Gastroesophageal sphincter (tissue), 3 donors: ENCODE data around the gene TMEM255A.

ENCODE experiments used
- EP300 ChIP-seq: sonication (generic); formaldehyde crosslinking; IDR thresholded peaks from one replicate; pipeline ENCODE4 v1.6.1; 2017; ENCODE audit warnings: antibody characterized with exemption, mild to moderate bottlenecking
- POLR2A ChIP-seq, 2 donors: fragments of 450-650 bp; IDR thresholded peaks; one replicate each; pipeline ENCODE4 v1.6.1; 2017; ENCODE audit warnings: antibody characterized with exemption in 2 of 2, mild to moderate bottlenecking in 2 of 2, moderate library complexity in 1 of 2
- POLR2AphosphoS5 ChIP-seq: sonication (generic); formaldehyde crosslinking; IDR thresholded peaks from one replicate; pipeline ENCODE4 v1.6.1; 2017; ENCODE audit warnings: antibody characterized with exemption
- TF ChIP-seq, protein P1 (sequence below), 4 experiments: fragments of 200-600 bp in 2 of 4; fragments of 450-650 bp in 2 of 4; sonication (generic) in 1 of 4; IDR thresholded peaks; one replicate each; pipeline ENCODE4 v1.5.1; 2017 to 2019; ENCODE audit warnings: antibody characterized with exemption in 4 of 4, mild to moderate bottlenecking in 2 of 4, moderate library complexity in 2 of 4

DNA sequence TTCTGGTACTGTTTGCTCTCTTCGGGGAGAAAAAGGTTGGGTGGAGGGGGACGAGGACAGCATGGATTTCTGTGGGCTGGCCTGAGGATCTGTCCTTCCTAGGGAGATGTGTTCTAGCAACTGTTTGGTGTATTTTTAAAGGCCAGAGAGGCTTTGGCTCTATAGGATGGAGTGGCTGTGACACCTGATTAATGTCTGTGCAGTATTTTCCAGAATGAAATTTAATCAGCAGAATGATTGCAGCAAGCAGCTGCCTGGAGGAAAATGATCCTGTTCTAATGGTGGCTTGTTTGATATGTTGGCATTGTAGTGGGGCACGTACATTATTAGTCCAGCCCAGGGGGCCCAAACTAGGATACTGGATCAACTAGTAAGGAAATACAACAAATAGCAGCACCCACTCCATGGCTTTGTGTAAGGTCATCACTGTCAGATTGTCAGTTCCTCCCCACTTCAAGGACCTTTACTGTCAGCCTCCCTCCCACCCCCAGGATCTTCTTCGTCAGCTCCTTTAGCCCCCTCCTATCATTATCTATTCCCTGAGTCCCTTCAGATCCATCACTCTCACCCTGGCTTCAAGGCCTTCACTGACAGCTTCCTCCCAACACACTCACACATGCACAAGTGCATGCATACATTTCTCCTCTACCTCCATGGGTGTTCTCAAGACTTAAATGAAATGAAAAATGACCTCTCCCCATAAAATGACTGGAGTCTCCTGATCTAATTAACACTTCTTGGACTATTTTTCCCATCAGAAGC lies 10.4 kb upstream of the TMEM255A start:
- TF ChIP-seq EP300 (no peak), POLR2A (IDR thresholded peaks at IDR 0.05) (no peak), POLR2AphosphoS5 (no peak)
- TF ChIP-seq, protein P1, sequence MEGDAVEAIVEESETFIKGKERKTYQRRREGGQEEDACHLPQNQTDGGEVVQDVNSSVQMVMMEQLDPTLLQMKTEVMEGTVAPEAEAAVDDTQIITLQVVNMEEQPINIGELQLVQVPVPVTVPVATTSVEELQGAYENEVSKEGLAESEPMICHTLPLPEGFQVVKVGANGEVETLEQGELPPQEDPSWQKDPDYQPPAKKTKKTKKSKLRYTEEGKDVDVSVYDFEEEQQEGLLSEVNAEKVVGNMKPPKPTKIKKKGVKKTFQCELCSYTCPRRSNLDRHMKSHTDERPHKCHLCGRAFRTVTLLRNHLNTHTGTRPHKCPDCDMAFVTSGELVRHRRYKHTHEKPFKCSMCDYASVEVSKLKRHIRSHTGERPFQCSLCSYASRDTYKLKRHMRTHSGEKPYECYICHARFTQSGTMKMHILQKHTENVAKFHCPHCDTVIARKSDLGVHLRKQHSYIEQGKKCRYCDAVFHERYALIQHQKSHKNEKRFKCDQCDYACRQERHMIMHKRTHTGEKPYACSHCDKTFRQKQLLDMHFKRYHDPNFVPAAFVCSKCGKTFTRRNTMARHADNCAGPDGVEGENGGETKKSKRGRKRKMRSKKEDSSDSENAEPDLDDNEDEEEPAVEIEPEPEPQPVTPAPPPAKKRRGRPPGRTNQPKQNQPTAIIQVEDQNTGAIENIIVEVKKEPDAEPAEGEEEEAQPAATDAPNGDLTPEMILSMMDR (IDR thresholded peaks at IDR 0.05), result no peak
